Measurements from ENCODE around the gene ARL15. TPM values are rescaled to one million over a fixed set of nuclear protein-coding genes. Genes with fewer than 3 reads are reported as not detected.

Gene ARL15
- polyA plus RNA-seq, 1 of the 3 experiments (the other 2 are of a cell fraction): 6.4 TPM

DNA sequence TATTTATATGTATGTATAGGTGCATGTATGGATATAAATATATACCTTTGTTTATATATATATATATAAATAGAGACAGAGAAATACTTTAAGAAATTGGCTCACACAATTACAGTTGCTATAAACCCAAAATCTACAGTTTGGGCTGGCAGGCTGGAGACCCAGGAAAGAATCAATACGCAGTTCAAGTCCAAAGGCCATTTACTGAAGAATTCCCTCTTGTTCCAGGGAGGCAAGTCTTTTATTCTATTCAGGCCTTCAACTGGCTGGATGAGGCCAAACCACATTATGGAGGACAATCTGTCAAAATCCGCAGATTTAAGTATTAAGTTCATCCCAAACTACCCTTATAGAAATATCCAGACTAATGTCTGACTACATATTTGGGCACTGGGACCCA lies 144.7 kb downstream of the ARL15 start (continued):
- TF ChIP-seq FOSL2 (IDR thresholded peaks at IDR 0.05; ENCODE audit: borderline replicate concordance, low read depth) (no peak), RFX5 (IDR thresholded peaks at IDR 0.05; ENCODE audit: low read length) (no peak)

DNA sequence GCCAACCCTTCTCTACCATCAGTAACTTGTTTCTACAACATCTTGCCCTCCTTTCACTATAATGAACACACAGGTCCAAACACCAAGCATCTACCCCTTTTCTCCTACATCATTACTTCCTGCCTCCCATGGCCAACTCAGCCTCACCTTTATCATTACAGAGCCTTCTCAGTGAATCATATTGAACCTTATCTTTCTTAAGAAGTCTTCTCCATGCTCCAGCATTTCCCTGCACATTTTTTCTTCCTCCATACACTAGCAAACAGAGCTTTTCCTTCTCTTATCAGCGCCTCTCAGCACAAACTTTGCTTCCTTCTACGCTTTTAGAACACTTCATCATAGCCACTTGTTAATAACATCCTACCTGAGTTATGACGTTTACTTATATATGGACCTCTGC lies 148.2 kb downstream of the ARL15 start:
- 97% methylated on average over 3 of the region's 3 CpGs for WGBS (ENCODE audit: low lambda C conversion rate)
- Histone ChIP-seq H3K9me3 (no peaks in the 10 kb centered on the region; the same call in 1 of the 2 replicates), H3K9ac (no peak overlapping the region), H3K36me3 (replicated peaks in 1 of 2; ENCODE audit: control insufficient read depth in 1 of 2, insufficient read depth in 2 of 2, low read length in 1 of 2) (peaks cover 0 to 7% of the 10 kb centered on the region in 2 experiments), H3K4me3 (ENCODE audit: low read depth in 2 of 2, low read length in 1 of 2) (no peak overlapping the region), H3K4me2 (no peak overlapping the region), H2AFZ (ENCODE audit: low read depth) (no peak overlapping the region), H3F3A (replicated peaks; ENCODE audit: insufficient read depth) (peaks cover 9% of the 10 kb centered on the region), H4K20me1 (ENCODE audit: insufficient read depth) (no peaks in the 10 kb centered on the region), H3K27me3 (ENCODE audit: insufficient read depth) (no peaks in the 10 kb centered on the region), H3K27ac (ENCODE audit: low read depth in 2 of 2, low read length in 1 of 2) (no peak overlapping the region), H3K4me1 (ENCODE audit: control insufficient read depth in 1 of 2, insufficient read depth in 2 of 2, low read depth in 1 of 2, low read length in 1 of 2) (no peaks in the 10 kb centered on the region; a peak in 3 of 4 replicates), H3K9me2 (no peaks in the 10 kb centered on the region; the same call in 1 of the 2 replicates), H3K79me2 (ENCODE audit: insufficient read depth) (no peaks in the 10 kb centered on the region)
- TF ChIP-seq RXRA (IDR thresholded peaks at IDR 0.05; ENCODE audit: borderline replicate concordance, low read depth): no peak
- no peak for TF ChIP-seq GATA2 (CRISPR knock-in tag; IDR thresholded peaks at IDR 0.05)
- no peak for TF ChIP-seq POLR2AphosphoS5 (IDR thresholded peaks at IDR 0.05; ENCODE audit: low read depth, low read length)
- TF ChIP-seq, protein P1, sequence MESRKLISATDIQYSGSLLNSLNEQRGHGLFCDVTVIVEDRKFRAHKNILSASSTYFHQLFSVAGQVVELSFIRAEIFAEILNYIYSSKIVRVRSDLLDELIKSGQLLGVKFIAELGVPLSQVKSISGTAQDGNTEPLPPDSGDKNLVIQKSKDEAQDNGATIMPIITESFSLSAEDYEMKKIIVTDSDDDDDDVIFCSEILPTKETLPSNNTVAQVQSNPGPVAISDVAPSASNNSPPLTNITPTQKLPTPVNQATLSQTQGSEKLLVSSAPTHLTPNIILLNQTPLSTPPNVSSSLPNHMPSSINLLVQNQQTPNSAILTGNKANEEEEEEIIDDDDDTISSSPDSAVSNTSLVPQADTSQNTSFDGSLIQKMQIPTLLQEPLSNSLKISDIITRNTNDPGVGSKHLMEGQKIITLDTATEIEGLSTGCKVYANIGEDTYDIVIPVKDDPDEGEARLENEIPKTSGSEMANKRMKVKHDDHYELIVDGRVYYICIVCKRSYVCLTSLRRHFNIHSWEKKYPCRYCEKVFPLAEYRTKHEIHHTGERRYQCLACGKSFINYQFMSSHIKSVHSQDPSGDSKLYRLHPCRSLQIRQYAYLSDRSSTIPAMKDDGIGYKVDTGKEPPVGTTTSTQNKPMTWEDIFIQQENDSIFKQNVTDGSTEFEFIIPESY (IDR thresholded peaks at IDR 0.05; ENCODE audit: borderline replicate concordance, low read depth): no peak
- no peak for TF ChIP-seq FOSL2 (IDR thresholded peaks at IDR 0.05; ENCODE audit: borderline replicate concordance, low read depth)
- TF ChIP-seq RAD21 (IDR thresholded peaks at IDR 0.05; ENCODE audit: low read length): no peak
- TF ChIP-seq, protein P2, sequence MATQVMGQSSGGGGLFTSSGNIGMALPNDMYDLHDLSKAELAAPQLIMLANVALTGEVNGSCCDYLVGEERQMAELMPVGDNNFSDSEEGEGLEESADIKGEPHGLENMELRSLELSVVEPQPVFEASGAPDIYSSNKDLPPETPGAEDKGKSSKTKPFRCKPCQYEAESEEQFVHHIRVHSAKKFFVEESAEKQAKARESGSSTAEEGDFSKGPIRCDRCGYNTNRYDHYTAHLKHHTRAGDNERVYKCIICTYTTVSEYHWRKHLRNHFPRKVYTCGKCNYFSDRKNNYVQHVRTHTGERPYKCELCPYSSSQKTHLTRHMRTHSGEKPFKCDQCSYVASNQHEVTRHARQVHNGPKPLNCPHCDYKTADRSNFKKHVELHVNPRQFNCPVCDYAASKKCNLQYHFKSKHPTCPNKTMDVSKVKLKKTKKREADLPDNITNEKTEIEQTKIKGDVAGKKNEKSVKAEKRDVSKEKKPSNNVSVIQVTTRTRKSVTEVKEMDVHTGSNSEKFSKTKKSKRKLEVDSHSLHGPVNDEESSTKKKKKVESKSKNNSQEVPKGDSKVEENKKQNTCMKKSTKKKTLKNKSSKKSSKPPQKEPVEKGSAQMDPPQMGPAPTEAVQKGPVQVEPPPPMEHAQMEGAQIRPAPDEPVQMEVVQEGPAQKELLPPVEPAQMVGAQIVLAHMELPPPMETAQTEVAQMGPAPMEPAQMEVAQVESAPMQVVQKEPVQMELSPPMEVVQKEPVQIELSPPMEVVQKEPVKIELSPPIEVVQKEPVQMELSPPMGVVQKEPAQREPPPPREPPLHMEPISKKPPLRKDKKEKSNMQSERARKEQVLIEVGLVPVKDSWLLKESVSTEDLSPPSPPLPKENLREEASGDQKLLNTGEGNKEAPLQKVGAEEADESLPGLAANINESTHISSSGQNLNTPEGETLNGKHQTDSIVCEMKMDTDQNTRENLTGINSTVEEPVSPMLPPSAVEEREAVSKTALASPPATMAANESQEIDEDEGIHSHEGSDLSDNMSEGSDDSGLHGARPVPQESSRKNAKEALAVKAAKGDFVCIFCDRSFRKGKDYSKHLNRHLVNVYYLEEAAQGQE (IDR thresholded peaks at IDR 0.05; ENCODE audit: low read depth, low read length): no peak
- no peak for TF ChIP-seq RCOR1 (IDR thresholded peaks at IDR 0.05; ENCODE audit: low read length)
- TF ChIP-seq TEAD4 (IDR thresholded peaks at IDR 0.05; ENCODE audit: borderline replicate concordance, insufficient read depth): no peak
- TF ChIP-seq TAF1 (IDR thresholded peaks at IDR 0.05; ENCODE audit: borderline replicate concordance, low read depth, low read length): no peak
- TF ChIP-seq, protein P3, sequence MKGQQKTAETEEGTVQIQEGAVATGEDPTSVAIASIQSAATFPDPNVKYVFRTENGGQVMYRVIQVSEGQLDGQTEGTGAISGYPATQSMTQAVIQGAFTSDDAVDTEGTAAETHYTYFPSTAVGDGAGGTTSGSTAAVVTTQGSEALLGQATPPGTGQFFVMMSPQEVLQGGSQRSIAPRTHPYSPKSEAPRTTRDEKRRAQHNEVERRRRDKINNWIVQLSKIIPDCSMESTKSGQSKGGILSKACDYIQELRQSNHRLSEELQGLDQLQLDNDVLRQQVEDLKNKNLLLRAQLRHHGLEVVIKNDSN (IDR thresholded peaks at IDR 0.05; ENCODE audit: borderline replicate concordance, low read depth): no peak
- TF ChIP-seq, protein P4, sequence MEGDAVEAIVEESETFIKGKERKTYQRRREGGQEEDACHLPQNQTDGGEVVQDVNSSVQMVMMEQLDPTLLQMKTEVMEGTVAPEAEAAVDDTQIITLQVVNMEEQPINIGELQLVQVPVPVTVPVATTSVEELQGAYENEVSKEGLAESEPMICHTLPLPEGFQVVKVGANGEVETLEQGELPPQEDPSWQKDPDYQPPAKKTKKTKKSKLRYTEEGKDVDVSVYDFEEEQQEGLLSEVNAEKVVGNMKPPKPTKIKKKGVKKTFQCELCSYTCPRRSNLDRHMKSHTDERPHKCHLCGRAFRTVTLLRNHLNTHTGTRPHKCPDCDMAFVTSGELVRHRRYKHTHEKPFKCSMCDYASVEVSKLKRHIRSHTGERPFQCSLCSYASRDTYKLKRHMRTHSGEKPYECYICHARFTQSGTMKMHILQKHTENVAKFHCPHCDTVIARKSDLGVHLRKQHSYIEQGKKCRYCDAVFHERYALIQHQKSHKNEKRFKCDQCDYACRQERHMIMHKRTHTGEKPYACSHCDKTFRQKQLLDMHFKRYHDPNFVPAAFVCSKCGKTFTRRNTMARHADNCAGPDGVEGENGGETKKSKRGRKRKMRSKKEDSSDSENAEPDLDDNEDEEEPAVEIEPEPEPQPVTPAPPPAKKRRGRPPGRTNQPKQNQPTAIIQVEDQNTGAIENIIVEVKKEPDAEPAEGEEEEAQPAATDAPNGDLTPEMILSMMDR (IDR thresholded peaks at IDR 0.05): no peak
- no peak for TF ChIP-seq RFX5 (IDR thresholded peaks at IDR 0.05; ENCODE audit: low read length)
- no peak for TF ChIP-seq NFIC (IDR thresholded peaks at IDR 0.05; ENCODE audit: borderline replicate concordance)
- DNase-seq: no peak
- ChIA-PET CTCF (no interaction called here), POLR2A (no interaction called here)

All from SK-N-SH (cell line).